Measurements from ENCODE around the gene SDSL. TPM values are rescaled to one million over a fixed set of nuclear protein-coding genes. Genes with fewer than 3 reads are reported as not detected.

SDSL gene
- total and polyA plus RNA-seq, 10 of the 15 experiments (the other 5 are each of a cell fraction or from before 2014, with no cell fraction given) = 0.18 to 4.4 (median 1.0) TPM

- ChIA-PET RAD21 (ENCODE audit: unreplicated experiment) (interaction anchor here (0.8 to 1.4 kb wide), 4 partner anchors 126 to 242 kb away, joined by 3 to 5 read pairs (median 3); no protein-coding TSS in a partner anchor), CTCF (interaction anchor here (0.5 to 1.6 kb wide), 18 partner anchors 15 to 1328 kb away, joined by 3 to 16 read pairs (median 3); no protein-coding TSS in a partner anchor), POLR2A (interaction anchor here (0.6 to 1.7 kb wide), 3 partner anchors 89 to 1346 kb away, joined by 3 to 6 read pairs (median 3); partner anchors contain the start of gene SLC8B1), SMC1A (ENCODE audit: uncharacterized antibody, unreplicated experiment) (interaction anchor here (0.5 to 1.8 kb wide), 8 partner anchors 98 to 396 kb away, joined by 3 to 8 read pairs (median 4); no protein-coding TSS in a partner anchor)
- Histone ChIP-seq H3K79me2 (ENCODE audit: control insufficient read depth, insufficient read depth, low read length) (no peaks in the 10 kb centered on the region), H3K4me1 (ENCODE audit: control insufficient read depth, insufficient read depth, low read length) (peaks cover 10% of the 10 kb centered on the region), H3K36me3 (ENCODE audit: control insufficient read depth in 2 of 2, insufficient read depth in 2 of 2, low read length in 1 of 2) (no peaks in the 10 kb centered on the region), H3K4me2 (ENCODE audit: control insufficient read depth, insufficient read depth) (no peak overlapping the region), H4K20me1 (ENCODE audit: control insufficient read depth, insufficient read depth) (no peaks in the 10 kb centered on the region), H3K9me3 (replicated peaks; ENCODE audit: control insufficient read depth, insufficient read depth, low read length) (no peaks in the 10 kb centered on the region), H3K27me3 (replicated peaks in 1 of 2; ENCODE audit: control insufficient read depth in 2 of 2, insufficient read depth in 2 of 2, low read length in 1 of 2) (no peaks in the 10 kb centered on the region), H3K4me3 (no peak overlapping the region), H2AFZ (ENCODE audit: control insufficient read depth, low read depth, low read length) (no peak overlapping the region), H3K27ac (ENCODE audit: control insufficient read depth, insufficient read depth) (no peak overlapping the region), H3K9ac (ENCODE audit: control insufficient read depth, insufficient read depth, low read length) (no peak overlapping the region)
- ATAC-seq = no peak
- no peak for FAIRE-seq
- in situ Hi-C loops (cut with MboI) (loop anchor here (5.0 kb wide), 1 partner anchor 227 kb away; no protein-coding TSS in a partner anchor), intact Hi-C loops (cut with micrococcal nuclease; ENCODE audit: unreplicated experiment) (loop anchor here (5.0 kb wide), 1 partner anchor 237 kb away; the partner anchor contains the start of genes DDX54 and RITA1)
- WGBS (ENCODE audit: insufficient coverage, insufficient replicate concordance, low lambda C conversion rate, missing lambda C conversion rate) = 59% methylated on average over 1 of the region's 1 CpG
- no peak for TF ChIP-seq MAX (IDR thresholded peaks at IDR 0.05; ENCODE audit: low read depth, low read length)
- no peak for TF ChIP-seq CEBPB (IDR thresholded peaks at IDR 0.05; ENCODE audit: borderline replicate concordance in 1 of 2, low read depth in 2 of 2, low read length in 2 of 2)
- no peak for TF ChIP-seq TCF7 (IDR thresholded peaks at IDR 0.05; ENCODE audit: borderline replicate concordance)
- TF ChIP-seq RBBP5 (conservative IDR thresholded peaks at IDR 0.05) = no peak
- no peak for TF ChIP-seq ASH2L (IDR thresholded peaks at IDR 0.05; ENCODE audit: borderline replicate concordance, low read depth)
- TF ChIP-seq EED (IDR thresholded peaks at IDR 0.05; ENCODE audit: low read depth) = no peak
- TF ChIP-seq DPF2 (IDR thresholded peaks at IDR 0.05) = no peak
- no peak for TF ChIP-seq TCF12 (IDR thresholded peaks at IDR 0.05; ENCODE audit: low read depth, low read length)
- TF ChIP-seq STAT1 (conservative IDR thresholded peaks at IDR 0.05) = no peak
- TF ChIP-seq ATF3 (IDR thresholded peaks at IDR 0.05; ENCODE audit: borderline replicate concordance, extremely low read depth, low read depth, low read length) = no peak
- no peak for TF ChIP-seq SUPT20H (IDR thresholded peaks at IDR 0.05; ENCODE audit: borderline replicate concordance, control insufficient read depth, low read depth, low read length)
- TF ChIP-seq MYB (IDR thresholded peaks at IDR 0.05; ENCODE audit: borderline replicate concordance, low read depth, low read length) = no peak
- no peak for TF ChIP-seq MYC (IDR thresholded peaks at IDR 0.05; ENCODE audit: insufficient read depth, insufficient read length, insufficient replicate concordance, low read length, severe bottlenecking)
- no peak for TF ChIP-seq POU2F2 (IDR thresholded peaks at IDR 0.05; ENCODE audit: borderline replicate concordance, low read depth, low read length)
- TF ChIP-seq RCOR1 (conservative IDR thresholded peaks at IDR 0.05; ENCODE audit: low read depth, low read length) = no peak
- no peak for TF ChIP-seq SIN3A (IDR thresholded peaks at IDR 0.05; ENCODE audit: low read depth, low read length)
- TF ChIP-seq FOXK2 (IDR thresholded peaks at IDR 0.05) = no peak
- no peak for TF ChIP-seq FOS (IDR thresholded peaks at IDR 0.05; ENCODE audit: borderline replicate concordance, extremely low read depth, insufficient read length)
- BruUV-seq (replicated peaks) = no TSS peak
- DNase-seq (ENCODE audit: low read depth, low spot score) = no peak
Measured at GRCh38 chr12:113424456-113424855, 2.3 kb downstream of the SDSL start.
